GM23338 (cell line): ENCODE data around the gene ZFHX3.

Experiments used
- POLR2AphosphoS5 ChIP-seq: IDR thresholded peaks from 2 replicates; pipeline ENCODE4 v1.6.1; 2016; ENCODE audit warnings: antibody characterized with exemption, low read depth
- ZNF114 ChIP-seq: fragments of 250-450 bp; sonication (Bioruptor Pico); IDR thresholded peaks from 2 replicates; pipeline ENCODE4 v1.5.0; 2020; ENCODE audit warnings: mild to moderate bottlenecking, moderate library complexity
- TF ChIP-seq, protein P1 (sequence below), 2 experiments: fragments of 200-600 bp in 1 of 2; sonication (generic) in 1 of 2; conservative IDR thresholded peaks; 2 replicates each; pipeline versions ENCODE4 v1.5.1 to v1.6.1; 2016 to 2017; ENCODE audit warnings: antibody characterized with exemption in 2 of 2, low read depth in 2 of 2, mild to moderate bottlenecking in 2 of 2, moderate library complexity in 1 of 2
- TF ChIP-seq, protein P2 (sequence below): IDR thresholded peaks from 2 replicates; pipeline ENCODE4 v1.6.1; 2016; ENCODE audit warnings: antibody characterized with exemption

- TF ChIP-seq, protein P1, sequence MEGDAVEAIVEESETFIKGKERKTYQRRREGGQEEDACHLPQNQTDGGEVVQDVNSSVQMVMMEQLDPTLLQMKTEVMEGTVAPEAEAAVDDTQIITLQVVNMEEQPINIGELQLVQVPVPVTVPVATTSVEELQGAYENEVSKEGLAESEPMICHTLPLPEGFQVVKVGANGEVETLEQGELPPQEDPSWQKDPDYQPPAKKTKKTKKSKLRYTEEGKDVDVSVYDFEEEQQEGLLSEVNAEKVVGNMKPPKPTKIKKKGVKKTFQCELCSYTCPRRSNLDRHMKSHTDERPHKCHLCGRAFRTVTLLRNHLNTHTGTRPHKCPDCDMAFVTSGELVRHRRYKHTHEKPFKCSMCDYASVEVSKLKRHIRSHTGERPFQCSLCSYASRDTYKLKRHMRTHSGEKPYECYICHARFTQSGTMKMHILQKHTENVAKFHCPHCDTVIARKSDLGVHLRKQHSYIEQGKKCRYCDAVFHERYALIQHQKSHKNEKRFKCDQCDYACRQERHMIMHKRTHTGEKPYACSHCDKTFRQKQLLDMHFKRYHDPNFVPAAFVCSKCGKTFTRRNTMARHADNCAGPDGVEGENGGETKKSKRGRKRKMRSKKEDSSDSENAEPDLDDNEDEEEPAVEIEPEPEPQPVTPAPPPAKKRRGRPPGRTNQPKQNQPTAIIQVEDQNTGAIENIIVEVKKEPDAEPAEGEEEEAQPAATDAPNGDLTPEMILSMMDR (conservative IDR thresholded peaks at IDR 0.05; ENCODE audit: low read depth in 2 of 2) = no peak
- TF ChIP-seq ZNF114 (CRISPR knock-in tag) (no peak), POLR2AphosphoS5 (no peak)
- TF ChIP-seq, protein P2, sequence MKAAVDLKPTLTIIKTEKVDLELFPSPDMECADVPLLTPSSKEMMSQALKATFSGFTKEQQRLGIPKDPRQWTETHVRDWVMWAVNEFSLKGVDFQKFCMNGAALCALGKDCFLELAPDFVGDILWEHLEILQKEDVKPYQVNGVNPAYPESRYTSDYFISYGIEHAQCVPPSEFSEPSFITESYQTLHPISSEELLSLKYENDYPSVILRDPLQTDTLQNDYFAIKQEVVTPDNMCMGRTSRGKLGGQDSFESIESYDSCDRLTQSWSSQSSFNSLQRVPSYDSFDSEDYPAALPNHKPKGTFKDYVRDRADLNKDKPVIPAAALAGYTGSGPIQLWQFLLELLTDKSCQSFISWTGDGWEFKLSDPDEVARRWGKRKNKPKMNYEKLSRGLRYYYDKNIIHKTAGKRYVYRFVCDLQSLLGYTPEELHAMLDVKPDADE = no peak
Measured at GRCh38 chr16:72814226-72814625, 233.7 kb downstream of the ZFHX3 start.
